Fibroblast of mammary gland (primary cell): Measurements from ENCODE around the gene LCN12.

ENCODE experiments used
- DNase-seq: peaks from one replicate; pipeline ENCODE4 v3.0.0-alpha.2; 2010; ENCODE audit warnings: low read depth
- H3K4me3 ChIP-seq: 2 replicates; pipeline ENCODE4 v1.5.1; 2011; ENCODE audit warnings: low read depth, mild to moderate bottlenecking, low read length, moderate library complexity; ENCODE audit not compliant: control insufficient read depth
- TF ChIP-seq, protein P1 (sequence below): conservative IDR thresholded peaks from 2 replicates; pipeline ENCODE4 v1.5.1; 2011; ENCODE audit warnings: low read depth, low read length, inconsistent platforms; ENCODE audit not compliant: control insufficient read depth, insufficient read depth

LCN12 gene

DNA sequence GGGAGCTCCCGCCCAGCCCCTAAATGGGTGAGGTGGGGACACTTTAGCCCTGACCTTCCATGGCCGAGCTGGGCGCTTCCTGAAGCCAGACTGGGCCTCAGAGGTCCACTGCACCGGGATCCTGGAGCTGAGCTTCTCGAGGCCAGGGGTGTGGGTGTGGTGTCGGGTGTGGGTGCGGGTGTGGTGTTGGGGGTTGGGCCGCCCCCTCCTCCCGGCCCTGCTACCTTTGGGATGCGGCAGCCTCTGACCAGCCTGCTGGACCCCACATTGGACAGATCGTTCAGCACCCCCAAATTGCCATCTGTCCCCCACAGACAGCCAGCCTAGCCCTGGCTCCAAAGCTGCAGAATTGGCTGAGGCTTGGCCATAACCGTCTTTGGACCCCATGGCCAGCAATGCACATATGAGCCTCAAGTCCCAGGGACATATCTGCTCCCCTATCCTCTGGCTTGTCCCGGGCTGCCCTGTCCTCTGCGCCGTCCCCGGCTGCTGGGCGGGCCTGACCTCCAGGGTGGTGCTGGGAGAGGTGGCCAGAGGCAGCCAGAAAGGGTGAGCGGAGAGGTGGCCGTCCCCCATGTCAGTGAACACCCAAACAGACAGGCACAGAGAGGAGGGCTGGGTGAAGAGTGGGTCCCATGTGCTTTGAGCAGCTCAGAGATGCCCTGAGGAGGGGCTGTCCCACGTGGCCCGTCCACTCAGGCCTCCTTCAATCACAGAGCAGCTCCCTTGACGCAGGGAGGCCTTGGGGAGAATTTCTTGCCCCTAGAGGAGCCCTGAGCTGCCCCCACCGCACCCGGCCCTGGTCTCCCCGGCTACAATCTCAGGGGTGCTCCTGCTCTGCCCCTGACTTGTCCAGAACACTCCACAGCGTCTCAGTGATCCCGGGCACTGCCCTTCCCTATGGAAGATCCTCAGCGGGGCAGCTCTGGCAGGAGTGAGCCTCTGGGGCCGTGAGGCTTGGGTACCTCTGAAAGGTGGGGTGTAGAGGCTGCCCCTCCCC, 21.8 kb downstream of the LCN12 start:
- DNase-seq: no peak
- TF ChIP-seq, protein P1, sequence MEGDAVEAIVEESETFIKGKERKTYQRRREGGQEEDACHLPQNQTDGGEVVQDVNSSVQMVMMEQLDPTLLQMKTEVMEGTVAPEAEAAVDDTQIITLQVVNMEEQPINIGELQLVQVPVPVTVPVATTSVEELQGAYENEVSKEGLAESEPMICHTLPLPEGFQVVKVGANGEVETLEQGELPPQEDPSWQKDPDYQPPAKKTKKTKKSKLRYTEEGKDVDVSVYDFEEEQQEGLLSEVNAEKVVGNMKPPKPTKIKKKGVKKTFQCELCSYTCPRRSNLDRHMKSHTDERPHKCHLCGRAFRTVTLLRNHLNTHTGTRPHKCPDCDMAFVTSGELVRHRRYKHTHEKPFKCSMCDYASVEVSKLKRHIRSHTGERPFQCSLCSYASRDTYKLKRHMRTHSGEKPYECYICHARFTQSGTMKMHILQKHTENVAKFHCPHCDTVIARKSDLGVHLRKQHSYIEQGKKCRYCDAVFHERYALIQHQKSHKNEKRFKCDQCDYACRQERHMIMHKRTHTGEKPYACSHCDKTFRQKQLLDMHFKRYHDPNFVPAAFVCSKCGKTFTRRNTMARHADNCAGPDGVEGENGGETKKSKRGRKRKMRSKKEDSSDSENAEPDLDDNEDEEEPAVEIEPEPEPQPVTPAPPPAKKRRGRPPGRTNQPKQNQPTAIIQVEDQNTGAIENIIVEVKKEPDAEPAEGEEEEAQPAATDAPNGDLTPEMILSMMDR: no peak
- no peak overlapping the region for H3K4me3 ChIP-seq

DNA sequence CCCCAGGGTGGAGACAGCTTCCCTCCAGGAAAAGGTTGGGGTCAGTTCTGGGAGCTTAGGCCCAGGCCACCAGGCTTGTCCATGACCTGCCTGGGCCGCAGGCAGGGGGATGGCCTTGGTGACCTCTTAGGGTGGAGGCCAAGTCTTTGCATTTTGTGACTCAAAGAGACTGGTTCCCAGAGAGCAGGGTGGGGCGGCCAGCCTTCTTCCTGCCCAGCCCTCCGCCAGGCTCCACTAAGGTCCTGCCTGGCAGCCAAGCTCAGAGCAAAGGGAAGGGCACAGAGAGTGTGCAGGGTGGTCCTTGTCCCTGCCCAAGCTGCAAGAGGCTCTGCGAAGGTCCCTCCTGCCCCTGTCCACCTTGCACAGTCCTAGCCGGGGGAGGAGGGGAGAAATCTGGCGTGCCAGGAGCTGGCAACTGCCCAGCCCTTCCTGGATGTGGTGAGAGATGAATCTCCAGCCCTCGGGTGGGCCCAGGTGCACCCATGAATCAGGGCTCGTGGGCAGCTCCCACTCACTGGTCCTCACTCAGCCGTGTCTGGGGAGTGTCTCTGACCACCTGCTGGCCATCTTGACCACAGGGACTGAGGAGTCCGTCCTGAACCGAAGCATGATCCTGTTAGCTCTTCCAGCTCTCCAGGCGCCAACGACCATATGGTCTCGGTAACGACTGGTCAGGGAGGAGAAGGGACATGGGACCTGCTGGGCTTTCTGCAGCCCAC, 22.9 kb downstream of the LCN12 start:
- TF ChIP-seq, protein P1: no peak
- no peak overlapping the region for H3K4me3 ChIP-seq
- DNase-seq: no peak

DNA sequence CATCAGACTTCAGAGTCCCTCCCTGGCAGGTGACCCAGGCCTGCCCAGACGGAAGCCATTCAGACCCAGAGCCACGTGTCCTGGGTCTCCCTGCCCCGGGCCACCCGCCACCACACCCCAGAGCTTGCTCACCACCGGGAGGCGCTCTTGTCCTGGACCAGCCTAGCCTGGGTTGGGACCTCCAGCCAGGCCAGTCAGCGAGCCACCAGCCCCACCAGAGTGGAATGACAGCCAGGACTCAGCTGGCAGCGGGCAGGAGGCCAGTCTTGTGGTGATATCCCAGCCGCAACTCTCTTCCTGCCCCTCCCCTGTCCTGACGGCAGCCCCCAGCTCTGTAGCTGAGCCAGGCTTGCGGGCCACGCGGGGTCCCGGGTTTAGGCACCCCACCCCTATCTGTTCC, 23.6 kb downstream of the LCN12 start:
- no peak for DNase-seq
- TF ChIP-seq, protein P1: no peak
- no peak overlapping the region for H3K4me3 ChIP-seq

DNA sequence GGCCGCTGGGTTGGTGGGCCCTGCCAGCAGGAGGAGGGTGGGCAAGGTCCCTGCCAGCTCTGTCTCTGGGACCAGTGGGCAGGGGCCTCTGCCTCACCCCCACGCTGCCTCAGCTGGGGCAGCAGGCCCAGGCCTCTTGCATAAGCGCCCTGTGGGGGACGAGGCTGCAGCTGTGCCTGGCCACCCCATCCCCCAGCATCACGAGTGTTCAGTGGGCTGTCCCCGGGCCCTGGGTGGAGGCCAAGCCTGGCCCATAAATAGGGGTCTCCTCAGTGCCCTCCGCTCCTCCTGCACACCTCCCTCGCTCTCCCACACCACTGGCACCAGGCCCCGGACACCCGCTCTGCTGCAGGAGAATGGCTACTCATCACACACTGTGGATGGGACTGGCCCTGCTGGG, 25.1 kb downstream of the LCN12 start, which contains the start of gene PTGDS:
Gene PTGDS, plus strand, starts transcription at position 282 of the 400 bp plus-strand sequence. Its CDS starts 75 bp downstream, at position 357.
- TF ChIP-seq, protein P1: no peak
- peak; percentile 21 for DNase-seq
- peak within 1 kb of the TSS; percentile 28 for H3K4me3 ChIP-seq

DNA sequence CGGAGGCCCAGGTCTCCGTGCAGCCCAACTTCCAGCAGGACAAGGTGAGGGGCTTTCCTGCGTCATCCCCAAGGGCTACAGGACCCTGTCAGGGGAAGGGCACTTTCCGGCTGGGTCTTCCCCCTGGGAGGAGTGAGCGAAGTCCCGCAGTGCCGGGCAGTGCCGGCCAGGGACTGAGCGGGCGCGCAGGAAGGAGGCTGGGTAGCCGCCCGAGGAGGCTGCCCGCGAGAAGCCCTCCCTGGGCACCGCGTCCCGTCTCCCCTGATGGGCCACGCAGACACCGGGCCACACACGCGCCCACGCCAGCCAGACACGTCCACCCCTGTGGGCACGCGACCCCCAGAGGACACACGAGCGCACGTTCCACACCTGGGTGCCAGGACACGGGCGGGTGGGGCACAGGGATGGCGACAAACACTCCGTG, 25.6 kb downstream of the LCN12 start:
- peak overlapping the region; percentile 28 for H3K4me3 ChIP-seq
- TF ChIP-seq, protein P1: no peak
- DNase-seq: no peak

DNA sequence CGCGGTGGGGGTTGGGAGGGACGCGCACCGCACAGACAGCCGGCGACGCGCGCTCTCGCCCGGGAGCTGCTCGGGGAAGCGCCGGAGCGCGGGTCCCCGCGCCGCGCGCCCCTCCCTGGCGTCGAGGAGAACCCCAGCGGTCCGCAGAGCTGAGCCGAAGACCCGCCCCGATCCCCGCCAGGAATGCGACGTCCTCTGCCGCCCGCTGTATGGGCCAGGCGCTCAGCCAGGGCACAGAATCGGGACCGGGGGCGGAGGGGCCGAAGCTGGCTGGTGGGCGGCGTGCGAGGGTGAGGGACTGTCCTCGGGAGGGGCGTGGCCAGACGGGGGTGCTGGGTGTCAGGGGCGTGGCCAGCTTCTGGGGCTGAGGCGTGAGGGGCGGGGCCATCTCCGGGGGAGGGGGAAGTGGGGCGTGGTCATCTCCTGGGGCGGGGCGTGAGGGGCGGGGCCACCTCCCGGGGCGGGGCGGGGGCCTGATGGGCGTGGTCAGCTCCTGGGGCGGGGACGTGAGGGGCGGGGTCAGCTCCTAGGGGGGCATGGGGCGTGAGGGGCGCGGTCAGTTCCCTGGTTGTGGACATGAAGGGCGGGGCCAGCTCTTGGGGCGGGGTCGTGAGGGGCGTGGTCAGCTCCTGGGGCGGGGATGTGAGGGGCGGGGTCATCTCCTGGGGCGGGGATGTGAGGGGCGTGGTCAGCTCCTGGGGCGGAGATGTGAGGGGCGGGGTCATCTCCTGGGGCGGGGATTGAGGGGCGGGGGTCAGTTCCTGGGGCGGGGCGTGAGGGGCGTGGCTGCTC, 26.2 kb downstream of the LCN12 start:
- DNase-seq: peak; percentile 43
- H3K4me3 ChIP-seq: peak overlapping the region; percentile 28
- TF ChIP-seq, protein P1: no peak
